Caki2 (cell line): Measurements from ENCODE around the gene UBA7. TPM values are rescaled to one million over a fixed set of nuclear protein-coding genes. Genes with fewer than 3 reads are reported as not detected.
"Not testable (repeated sequence)": the region's sequence is repeated elsewhere in the genome, so short reads cannot be mapped to it uniquely, and the experiment has no call there.

ENCODE experiments used
- DNase-seq: peaks from one replicate; pipeline ENCODE4 v3.0.0-alpha.2; 2015; ENCODE audit warnings: low read depth
- in situ Hi-C: cut with HindIII; loops from 2 replicates; pipeline ENCODE4 v1.10.0; 2016; ENCODE audit warnings: low sequenced_read_pairs, low pct_unique_long_range_greater_than_20kb, mixed read lengths
- total RNA-seq: library from RNA; depleted of rRNA; stranded (reverse); fragments of >200 nt; shearing (Covaris generic); gene quantifications from 2 replicates; pipeline ENCODE4 v1.2.3, GENCODE V29; 2014; ENCODE audit warnings: low replicate concordance

The UBA7 gene
- total RNA-seq, 1 experiment from 2014 or later: 19.6 TPM

DNA sequence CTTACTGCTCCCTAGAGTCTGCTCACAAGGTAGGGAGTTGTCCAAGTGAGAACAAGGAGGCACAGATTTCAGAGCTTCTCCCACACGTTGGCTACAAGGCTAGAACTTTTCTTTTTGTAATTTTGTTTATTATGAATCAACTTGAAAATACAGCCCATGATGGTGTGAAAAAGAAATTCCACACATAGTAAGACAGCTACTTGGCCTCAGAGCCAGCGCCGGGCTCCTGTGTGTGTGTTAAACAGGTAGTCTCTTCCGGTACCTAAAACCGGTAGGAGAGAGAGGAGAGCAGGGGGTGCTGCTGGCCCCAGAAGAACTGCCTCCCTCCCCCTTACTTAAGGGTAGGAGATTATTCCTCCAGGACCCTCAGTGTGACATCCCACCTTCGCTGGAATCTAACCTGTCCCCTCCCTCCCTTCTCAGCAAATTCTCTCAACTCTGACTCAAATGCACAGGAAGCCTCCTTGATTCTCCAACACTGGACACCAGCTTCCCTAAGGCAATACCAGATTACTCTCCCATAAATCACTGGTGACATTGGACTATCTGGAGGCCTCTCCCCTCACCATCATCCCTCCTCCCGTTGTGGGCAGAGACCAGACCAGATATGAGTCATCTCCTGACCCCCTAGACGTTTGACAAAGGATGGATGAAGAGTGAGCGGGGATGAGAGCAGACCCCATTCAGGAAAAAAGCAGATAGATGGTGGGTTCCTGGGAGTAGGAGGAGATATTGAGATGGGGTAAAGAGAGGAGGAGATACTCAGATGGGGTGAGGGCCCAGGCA is 22.9 kb downstream of the UBA7 start:
- DNase-seq: no peak
- in situ Hi-C loops: no loop called here

GRCh38 chr3:49788056-49788455 is 25.7 kb downstream of the UBA7 start:
- in situ Hi-C loops: no loop called here
- no peak for DNase-seq

DNA sequence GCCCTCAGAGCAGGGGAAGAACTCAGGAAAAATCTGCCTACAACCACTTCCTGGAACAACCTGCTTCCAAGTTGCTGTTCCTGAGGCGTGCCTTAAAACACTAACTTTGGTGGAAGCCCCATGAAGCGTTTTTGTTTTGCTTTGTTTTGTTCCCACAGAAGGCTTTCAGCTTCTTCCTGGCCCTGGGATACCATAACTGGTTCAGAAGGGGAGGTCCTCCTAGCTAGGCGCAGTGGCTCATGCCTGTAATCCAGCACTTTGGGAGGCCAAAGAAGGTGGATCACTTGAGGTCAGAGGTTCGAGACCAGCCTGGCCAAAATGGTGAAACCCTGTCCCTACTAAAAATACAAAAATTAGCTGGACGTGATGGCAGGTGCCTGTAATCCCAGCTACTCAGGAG is 26.2 kb downstream of the UBA7 start:
- DNase-seq: no peak
- in situ Hi-C loops: no loop called here

GRCh38 chr3:49787182-49787464 is 26.6 kb downstream of the UBA7 start:
- no peak for DNase-seq
- in situ Hi-C loops: no loop called here

DNA sequence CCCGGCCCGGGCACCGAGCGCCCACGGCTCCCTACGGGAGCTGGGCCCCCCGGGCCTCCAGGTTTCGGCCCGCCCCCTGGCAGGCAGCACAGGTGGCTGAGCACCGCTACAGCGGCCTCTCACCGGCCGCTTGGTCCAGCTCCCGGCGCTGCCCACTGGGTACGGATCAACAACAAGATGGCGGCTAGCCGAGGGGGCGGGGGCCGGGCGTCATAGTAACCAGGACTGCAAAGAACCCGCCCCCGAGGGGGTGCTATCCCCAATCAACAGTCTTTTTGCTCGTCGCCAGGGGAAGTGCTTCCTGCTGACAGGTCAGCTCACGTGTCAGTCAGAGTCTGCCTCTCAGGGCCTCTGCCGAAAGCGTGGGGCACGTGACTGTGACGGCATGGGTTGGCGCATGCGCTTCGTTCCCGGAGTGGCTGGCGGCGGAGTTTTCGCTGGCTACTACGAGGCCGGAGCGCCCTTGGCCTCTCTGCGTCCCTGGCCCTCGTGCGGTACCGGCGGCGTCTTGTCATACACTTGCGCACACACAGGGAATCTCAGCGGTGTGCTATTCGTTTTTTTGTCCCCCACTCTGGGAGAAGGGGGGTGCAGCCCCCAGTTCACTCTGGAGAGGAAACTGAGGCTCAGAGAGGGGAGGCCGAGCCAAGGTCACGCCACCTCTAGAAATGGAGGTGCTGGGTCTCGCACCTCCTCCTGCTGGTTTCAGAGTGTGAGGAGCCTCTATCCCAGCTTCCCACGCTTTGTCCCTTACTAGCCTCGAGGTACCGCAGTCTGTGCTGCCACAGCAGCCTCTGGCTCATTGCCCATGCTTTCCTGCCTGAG is 27.2 kb downstream of the UBA7 start, which contains the start of gene IP6K1:
TSS of gene IP6K1 (minus strand) at position 186 of the 825 bp plus-strand sequence. CDS start 38,502 bp downstream, outside the sequence.
- in situ Hi-C loops: no loop called here
- DNase-seq: peak; percentile 98

- DNase-seq: no peak
- in situ Hi-C loops: no loop called here
These were observed 28.0 kb downstream of the UBA7 start for GRCh38 chr3:49785565-49786356.

DNA sequence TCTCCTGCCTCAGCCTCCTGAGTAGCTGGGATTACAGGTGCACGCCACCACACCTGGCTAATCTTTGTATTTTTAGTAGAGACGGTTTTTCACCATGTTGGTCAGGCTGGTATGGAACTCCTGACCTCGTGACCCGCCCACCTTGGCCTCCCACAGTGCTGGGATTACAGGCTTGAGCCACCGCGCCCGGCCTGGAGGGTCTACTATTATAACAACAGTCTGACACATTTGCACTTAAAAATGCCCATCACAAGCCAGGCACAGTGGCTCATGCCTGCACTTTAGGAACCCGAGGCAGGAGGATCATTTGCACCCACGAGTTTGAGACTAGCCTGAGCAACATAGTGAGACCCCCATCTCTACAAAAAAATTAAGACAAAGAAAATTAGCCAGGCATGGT is 31.5 kb downstream of the UBA7 start:
- in situ Hi-C loops: not testable (repeated sequence)

DNA sequence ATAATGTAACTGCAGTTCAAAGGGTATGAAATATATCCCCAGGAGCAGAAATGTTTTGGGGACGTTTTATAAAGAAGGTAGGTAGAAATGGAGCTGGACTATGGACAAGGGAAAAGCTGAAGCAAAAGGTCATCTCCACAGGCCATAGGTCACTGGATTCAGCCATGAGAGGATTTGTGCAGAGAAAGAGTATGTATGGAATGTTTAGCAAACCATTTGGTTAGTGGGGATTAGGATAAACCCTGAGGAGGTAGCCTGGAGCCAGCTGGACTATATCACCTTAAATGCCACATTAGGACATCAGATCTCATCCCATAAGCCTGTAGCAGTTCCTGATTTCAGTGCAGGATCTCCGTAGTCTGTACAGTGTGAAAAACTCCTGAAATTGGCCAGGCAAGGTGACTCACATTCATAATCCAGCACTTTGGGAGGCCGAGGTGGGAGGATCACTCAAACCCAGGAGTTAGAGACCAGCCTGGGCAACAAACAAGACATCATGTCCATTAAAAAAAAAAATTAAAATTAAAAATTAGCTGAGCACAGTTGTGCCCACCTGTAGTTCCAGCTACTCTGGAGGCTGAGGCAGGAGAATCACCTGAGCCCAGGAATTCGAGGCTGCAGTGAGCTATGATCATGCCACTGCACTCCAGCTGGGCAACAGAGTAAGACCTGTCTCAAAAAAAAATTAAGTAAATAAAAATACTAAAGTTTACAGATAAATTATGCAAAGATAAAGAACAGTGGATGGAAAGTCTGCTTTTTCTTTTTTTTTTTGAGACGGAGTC is 32.1 kb downstream of the UBA7 start:
- in situ Hi-C loops: no loop called here
- no peak for DNase-seq

More for the DNA sequence above, 31.5 kb downstream of the UBA7 start:
- not testable (repeated sequence) for DNase-seq

GRCh38 chr3:49780975-49781365 is 32.8 kb downstream of the UBA7 start:
- DNase-seq, in situ Hi-C loops: not testable (repeated sequence)

GRCh38 chr3:49780080-49780974 is 33.4 kb downstream of the UBA7 start:
- no peak for DNase-seq
- in situ Hi-C loops: no loop called here

GRCh38 chr3:49779358-49780079 is 34.2 kb downstream of the UBA7 start:
- in situ Hi-C loops: no loop called here
- DNase-seq: no peak

GRCh38 chr3:49776101-49776500 is 37.7 kb downstream of the UBA7 start:
- in situ Hi-C loops, DNase-seq: not testable (repeated sequence)

DNA sequence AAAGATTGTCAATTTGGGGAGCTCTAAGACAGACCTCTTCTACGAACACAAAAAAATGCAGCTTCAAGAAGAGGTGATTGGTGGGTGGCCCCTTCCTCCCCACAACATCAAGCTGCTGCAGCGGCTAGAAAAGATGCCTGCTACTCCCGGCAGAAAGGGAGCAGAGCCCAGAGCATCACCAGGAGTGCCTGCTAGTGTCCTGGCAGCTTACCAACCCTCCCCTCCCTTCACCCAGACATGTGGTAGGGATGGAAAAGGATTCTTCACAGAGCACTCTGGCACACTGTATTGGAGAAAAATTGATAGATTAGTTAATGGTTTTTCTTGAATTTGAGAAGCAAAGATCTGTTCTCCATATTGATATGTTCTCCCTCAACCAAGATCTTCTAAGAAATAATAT is 38.2 kb downstream of the UBA7 start:
- DNase-seq: no peak
- in situ Hi-C loops: no loop called here

DNA sequence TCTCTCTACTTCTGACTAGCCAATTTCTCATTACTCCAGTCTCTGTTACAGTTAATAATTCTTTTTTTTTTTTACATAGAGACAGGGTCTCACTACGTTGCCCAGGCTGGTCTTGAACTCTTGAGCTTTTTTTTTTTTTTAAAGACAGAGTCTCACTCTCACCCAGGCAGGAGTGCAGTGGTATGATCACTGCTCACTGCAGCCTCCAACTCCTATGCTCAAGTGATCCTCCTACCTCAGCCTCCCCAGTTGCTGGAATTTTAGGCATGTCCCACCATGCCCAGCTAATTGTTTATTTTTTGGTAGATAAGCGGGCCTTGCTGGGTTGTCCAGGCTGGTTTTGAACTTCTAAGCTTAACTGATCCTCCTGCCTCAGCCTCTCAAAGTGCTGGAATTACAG is 41.0 kb downstream of the UBA7 start:
- no peak for DNase-seq
- in situ Hi-C loops: no loop called here

DNA sequence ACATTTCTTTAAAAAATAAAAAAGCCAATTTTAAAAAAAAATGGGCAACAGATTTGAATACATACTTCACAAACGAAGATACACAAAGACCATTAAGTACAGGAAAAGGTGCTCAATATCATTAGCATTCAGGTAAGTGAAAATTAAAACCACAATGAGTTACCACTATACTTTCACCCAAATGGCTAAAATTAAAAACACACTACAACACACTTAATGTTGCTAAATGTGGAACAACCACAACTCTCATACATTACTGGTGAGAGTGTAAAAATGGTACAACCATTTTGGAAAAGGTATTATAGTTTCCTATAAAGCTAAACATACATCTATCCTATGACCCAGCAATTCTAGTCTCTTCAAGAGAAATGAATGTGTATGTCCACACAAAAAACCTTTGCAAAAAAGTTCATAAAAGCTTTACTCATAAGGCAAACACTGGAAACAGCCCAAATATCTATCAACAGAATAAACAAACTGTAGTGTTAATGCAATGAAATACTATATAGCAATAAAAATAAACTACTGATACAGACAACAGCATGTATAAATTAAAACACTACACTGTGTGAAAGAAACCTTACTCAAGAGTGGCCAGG is 42.3 kb downstream of the UBA7 start:
- in situ Hi-C loops: no loop called here
- no peak for DNase-seq

- no peak for DNase-seq
- in situ Hi-C loops: no loop called here
These were observed 43.8 kb downstream of the UBA7 start for GRCh38 chr3:49769926-49770325.
